Measurements from ENCODE around the gene KLHDC1.

DNA sequence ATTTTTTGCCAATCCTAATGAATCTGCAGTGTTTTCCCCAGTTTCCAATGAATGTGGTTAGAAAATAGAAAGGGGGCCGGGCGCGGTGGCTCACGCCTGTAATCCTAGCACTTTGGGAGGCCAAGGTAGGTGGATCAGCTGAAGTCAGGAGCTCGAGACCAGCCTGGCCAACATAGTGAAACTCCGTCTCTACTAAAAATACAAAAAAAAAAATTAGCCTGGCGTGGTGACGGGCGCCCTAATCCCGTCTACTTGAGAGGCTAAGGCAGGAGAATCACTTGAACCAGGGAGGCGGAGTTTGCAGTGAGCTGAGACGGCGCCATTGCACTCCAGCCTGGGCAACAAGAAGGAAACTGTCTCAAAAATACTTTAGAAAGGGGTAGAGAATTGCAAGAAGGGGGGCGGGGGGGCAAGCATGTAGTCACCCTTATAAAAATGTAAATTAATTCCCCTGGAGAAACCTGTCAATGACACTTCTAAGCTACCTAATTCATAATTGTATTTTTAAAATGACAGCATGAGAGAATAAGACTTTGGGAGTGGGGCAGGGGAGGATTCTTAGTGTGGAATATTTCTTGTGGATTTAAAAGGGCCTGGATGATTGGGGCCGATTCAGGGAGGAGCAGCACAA, 76.8 kb downstream of the KLHDC1 start:
- TF ChIP-seq, protein P1, sequence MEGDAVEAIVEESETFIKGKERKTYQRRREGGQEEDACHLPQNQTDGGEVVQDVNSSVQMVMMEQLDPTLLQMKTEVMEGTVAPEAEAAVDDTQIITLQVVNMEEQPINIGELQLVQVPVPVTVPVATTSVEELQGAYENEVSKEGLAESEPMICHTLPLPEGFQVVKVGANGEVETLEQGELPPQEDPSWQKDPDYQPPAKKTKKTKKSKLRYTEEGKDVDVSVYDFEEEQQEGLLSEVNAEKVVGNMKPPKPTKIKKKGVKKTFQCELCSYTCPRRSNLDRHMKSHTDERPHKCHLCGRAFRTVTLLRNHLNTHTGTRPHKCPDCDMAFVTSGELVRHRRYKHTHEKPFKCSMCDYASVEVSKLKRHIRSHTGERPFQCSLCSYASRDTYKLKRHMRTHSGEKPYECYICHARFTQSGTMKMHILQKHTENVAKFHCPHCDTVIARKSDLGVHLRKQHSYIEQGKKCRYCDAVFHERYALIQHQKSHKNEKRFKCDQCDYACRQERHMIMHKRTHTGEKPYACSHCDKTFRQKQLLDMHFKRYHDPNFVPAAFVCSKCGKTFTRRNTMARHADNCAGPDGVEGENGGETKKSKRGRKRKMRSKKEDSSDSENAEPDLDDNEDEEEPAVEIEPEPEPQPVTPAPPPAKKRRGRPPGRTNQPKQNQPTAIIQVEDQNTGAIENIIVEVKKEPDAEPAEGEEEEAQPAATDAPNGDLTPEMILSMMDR (IDR thresholded peaks at IDR 0.05) = no peak
- TF ChIP-seq POLR2A (IDR thresholded peaks at IDR 0.05) = no peak

Measured in testis (tissue), 2 donors.